ENCODE results near the gene TMCO4.

- no peak for TF ChIP-seq POLR2A (IDR thresholded peaks at IDR 0.05; ENCODE audit: low read length)
- TF ChIP-seq GATA1 (IDR thresholded peaks at IDR 0.05; ENCODE audit: low read depth, low read length), result no peak
Observed at GRCh38 chr1:19771350-19771749, 28.4 kb downstream of the TMCO4 start.

All from erythroblast (primary cell).